DOHH2 (cell line): ENCODE results near the gene B4GALNT4.
"Not testable (repeated sequence)": the region's sequence is repeated elsewhere in the genome, so short reads cannot be mapped to it uniquely, and the experiment has no call there.

Experiments
- H3F3A ChIP-seq: fragments of 200-600 bp; sonication (generic), shearing (Covaris generic); 2 replicates; pipeline ENCODE4 v1.6.0; 2016; ENCODE audit warnings: antibody characterized with exemption, mild to moderate bottlenecking; ENCODE audit not compliant: control insufficient read depth, insufficient read depth
- H3K27ac ChIP-seq: fragments of 200-600 bp; sonication (generic); 2 replicates; pipeline ENCODE4 v1.5.1; 2014; ENCODE audit warnings: low read depth, mild to moderate bottlenecking, low read length, moderate library complexity
- H3K27me3 ChIP-seq: fragments of 200-600 bp; sonication (generic); 2 replicates; pipeline ENCODE4 v1.6.1; 2014; ENCODE audit warnings: mild to moderate bottlenecking, low read length, mixed read lengths; ENCODE audit not compliant: control insufficient read depth
- H3K36me3 ChIP-seq: fragments of 200-600 bp; sonication (generic); 2 replicates; pipeline ENCODE4 v1.6.1; 2014; ENCODE audit warnings: mild to moderate bottlenecking, low read length, moderate library complexity, mixed read lengths; ENCODE audit not compliant: control insufficient read depth
- H3K4me1 ChIP-seq: fragments of 200-600 bp; sonication (generic); 2 replicates; pipeline ENCODE4 v1.6.1; 2014; ENCODE audit warnings: mild to moderate bottlenecking, low read length, mixed read lengths; ENCODE audit not compliant: control insufficient read depth
- H3K4me2 ChIP-seq: fragments of 200-600 bp; sonication (generic); 2 replicates; pipeline ENCODE4 v1.6.0; 2014; ENCODE audit warnings: mild to moderate bottlenecking, low read length, moderate library complexity
- H3K4me3 ChIP-seq: fragments of 200-600 bp; sonication (generic); 2 replicates; pipeline ENCODE4 v1.5.1; 2014; ENCODE audit warnings: mild to moderate bottlenecking, low read length, mixed read lengths
- H3K79me2 ChIP-seq: fragments of 200-600 bp; sonication (generic); 2 replicates; pipeline ENCODE4 v1.6.1; 2014; ENCODE audit warnings: mild to moderate bottlenecking, low read length, mixed read lengths; ENCODE audit not compliant: control insufficient read depth
- H3K9me2 ChIP-seq: fragments of 200-600 bp; sonication (generic); replicated peaks from 2 replicates; pipeline ENCODE4 v1.6.1; 2014; ENCODE audit warnings: mild to moderate bottlenecking, low read length, mixed read lengths; ENCODE audit not compliant: control insufficient read depth
- H3K9me3 ChIP-seq: fragments of 200-600 bp; sonication (generic); 2 replicates; pipeline ENCODE4 v1.6.1; 2014; ENCODE audit warnings: antibody characterized with exemption, low read length, mixed read lengths; ENCODE audit not compliant: control insufficient read depth, insufficient read depth
- H4K20me1 ChIP-seq: fragments of 200-600 bp; sonication (generic); 2 replicates; pipeline ENCODE4 v1.6.0; 2014; ENCODE audit warnings: low read depth, mild to moderate bottlenecking, antibody characterized with exemption, low read length, moderate library complexity; ENCODE audit not compliant: control insufficient read depth, insufficient read depth
- EZH2phosphoT487 ChIP-seq: fragments of 200-600 bp; sonication (generic); IDR thresholded peaks from 2 replicates; pipeline ENCODE4 v1.6.1; 2017; ENCODE audit warnings: borderline replicate concordance, mild to moderate bottlenecking, antibody characterized with exemption, low read length, moderate library complexity, mixed read lengths
- TF ChIP-seq, protein P1 (sequence below): fragments of 200-600 bp; sonication (generic); IDR thresholded peaks from one replicate; pipeline ENCODE4 v1.5.1; 2014; ENCODE audit warnings: antibody characterized with exemption, mild to moderate bottlenecking, low read depth, low read length; ENCODE audit not compliant: poor library complexity, severe bottlenecking

Gene B4GALNT4

DNA sequence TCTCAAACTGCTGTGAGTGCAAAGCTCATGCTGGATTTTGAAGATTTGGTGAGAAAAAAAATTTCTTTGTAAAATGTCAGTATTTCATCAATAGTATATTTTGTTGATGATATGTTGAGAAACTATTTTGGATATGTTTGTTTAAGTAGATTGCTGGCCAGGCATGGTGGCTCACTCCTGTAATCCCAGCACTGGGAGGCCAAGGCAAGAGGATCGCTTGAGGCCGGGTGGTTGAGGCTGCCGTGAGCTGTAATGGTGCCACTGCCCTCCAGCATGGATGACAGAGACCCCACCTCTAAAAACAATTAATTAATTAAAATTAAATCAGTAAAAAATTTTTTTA is 41.7 kb upstream of the B4GALNT4 start:
- Histone ChIP-seq H3K27ac (peak overlapping the region; percentile 92), H3K9me2 (no peaks in the 10 kb centered on the region), H4K20me1 (no peaks in the 10 kb centered on the region), H3K79me2 (no peaks in the 10 kb centered on the region), H3K4me3 (peak overlapping the region; percentile 69), H3K27me3 (no peaks in the 10 kb centered on the region), H3K36me3 (no peaks in the 10 kb centered on the region), H3K9me3 (peaks cover 6% of the 10 kb centered on the region; the same call in 1 of the 2 replicates), H3F3A (peaks cover 26% of the 10 kb centered on the region), H3K4me2 (peak overlapping the region; percentile 92), H3K4me1 (peaks cover 63% of the 10 kb centered on the region)
- no peak for TF ChIP-seq EZH2phosphoT487
- TF ChIP-seq, protein P1, sequence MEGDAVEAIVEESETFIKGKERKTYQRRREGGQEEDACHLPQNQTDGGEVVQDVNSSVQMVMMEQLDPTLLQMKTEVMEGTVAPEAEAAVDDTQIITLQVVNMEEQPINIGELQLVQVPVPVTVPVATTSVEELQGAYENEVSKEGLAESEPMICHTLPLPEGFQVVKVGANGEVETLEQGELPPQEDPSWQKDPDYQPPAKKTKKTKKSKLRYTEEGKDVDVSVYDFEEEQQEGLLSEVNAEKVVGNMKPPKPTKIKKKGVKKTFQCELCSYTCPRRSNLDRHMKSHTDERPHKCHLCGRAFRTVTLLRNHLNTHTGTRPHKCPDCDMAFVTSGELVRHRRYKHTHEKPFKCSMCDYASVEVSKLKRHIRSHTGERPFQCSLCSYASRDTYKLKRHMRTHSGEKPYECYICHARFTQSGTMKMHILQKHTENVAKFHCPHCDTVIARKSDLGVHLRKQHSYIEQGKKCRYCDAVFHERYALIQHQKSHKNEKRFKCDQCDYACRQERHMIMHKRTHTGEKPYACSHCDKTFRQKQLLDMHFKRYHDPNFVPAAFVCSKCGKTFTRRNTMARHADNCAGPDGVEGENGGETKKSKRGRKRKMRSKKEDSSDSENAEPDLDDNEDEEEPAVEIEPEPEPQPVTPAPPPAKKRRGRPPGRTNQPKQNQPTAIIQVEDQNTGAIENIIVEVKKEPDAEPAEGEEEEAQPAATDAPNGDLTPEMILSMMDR, result no peak

DNA sequence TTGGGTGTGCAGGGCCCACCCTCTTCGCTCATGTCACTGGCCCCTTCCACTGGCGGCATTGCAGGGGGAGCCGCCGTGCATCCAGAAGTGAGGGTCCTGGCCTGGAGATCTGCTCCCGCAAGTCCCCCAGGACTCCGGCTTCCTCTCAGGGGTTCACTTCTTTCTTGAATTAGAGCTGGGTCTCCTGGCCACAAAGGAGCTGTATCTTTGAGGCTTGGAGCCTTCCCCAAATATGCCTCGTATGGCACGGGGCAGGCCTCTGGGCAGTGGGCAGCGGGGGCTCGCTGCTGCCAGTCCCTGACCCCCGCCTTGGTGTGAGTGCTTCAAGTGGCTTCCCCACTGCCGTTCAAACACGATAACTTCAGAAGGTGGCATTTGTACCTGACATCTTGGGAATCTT is 41.3 kb upstream of the B4GALNT4 start:
- no peaks in the 10 kb centered on the region for H3K79me2 ChIP-seq
- H4K20me1 ChIP-seq, result no peaks in the 10 kb centered on the region
- peaks cover 6% of the 10 kb centered on the region; the same call in 1 of the 2 replicates for H3K9me3 ChIP-seq
- no peaks in the 10 kb centered on the region for H3K9me2 ChIP-seq
- H3K27me3 ChIP-seq, result no peaks in the 10 kb centered on the region
- H3K4me1 ChIP-seq, result peaks cover 67% of the 10 kb centered on the region
- peak overlapping the region; percentile 73; the same call in 1 of the 2 replicates for H3K27ac ChIP-seq
- H3K4me3 ChIP-seq, result no peak overlapping the region
- no peak for TF ChIP-seq EZH2phosphoT487
- TF ChIP-seq, protein P1, result no peak
- 0 out of 2 replicates have a peak overlapping the region, but pooled peaks have one; percentile 2 for H3K4me2 ChIP-seq
- H3F3A ChIP-seq, result peaks cover 26% of the 10 kb centered on the region
- no peaks in the 10 kb centered on the region for H3K36me3 ChIP-seq

DNA sequence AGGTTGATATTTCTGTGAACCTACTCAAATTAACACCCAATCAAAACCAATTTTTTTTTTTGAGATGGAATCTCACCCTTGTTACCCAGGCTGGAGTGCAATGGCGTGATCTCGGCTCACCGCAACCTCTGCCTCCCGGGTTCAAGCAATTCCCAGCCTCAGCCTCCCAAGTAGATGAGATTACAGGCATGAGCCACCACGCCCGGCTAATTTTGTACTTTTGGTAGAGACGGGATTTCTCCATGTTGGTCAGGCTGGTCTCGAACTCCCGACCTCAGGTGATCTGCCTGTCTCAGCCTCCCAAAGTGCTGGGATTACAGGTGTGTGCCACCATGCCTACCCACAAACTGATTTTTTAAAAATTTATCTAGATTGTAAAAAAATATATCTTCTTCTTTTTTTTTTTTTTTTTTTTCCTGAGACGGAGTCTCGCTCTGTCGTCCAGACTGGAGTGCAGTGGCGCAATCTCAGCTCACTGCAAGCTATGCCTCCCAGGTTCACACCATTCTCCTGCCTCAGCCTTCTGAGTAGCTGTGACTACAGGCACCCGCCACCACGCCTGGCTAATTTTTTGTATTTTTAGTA is 40.7 kb upstream of the B4GALNT4 start:
- Histone ChIP-seq H3K4me2 (peak overlapping the region; percentile 49), H3K4me3 (peak overlapping the region; percentile 59), H3F3A (peaks cover 26% of the 10 kb centered on the region), H3K4me1 (peaks cover 64% of the 10 kb centered on the region), H3K27ac (peak overlapping the region; percentile 73)
- H3K79me2 ChIP-seq, H3K9me3 ChIP-seq, H4K20me1 ChIP-seq, H3K27me3 ChIP-seq, H3K36me3 ChIP-seq, H3K9me2 ChIP-seq: not testable (repeated sequence)

DNA sequence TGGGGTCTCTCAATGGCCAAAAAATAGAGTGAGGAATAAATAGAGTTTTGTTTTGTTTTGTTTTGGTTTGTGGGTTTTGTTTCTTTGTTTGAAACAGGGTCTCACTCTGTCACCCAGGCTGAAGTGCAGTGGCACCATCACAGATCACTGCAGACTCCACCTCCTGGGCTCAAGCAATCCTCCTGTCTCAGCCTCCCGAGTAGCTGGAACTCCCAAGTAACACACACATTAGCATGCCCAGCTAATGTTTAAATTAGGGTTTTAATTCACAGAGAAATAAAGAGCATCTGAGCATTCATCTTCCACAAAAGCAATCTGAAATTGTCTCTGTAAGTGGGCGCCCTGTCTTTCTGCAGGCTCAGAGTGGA is 39.4 kb upstream of the B4GALNT4 start:
- H3K4me3 ChIP-seq, result peak overlapping the region; percentile 59
- no peaks in the 10 kb centered on the region for H4K20me1 ChIP-seq
- H3K9me3 ChIP-seq, result peaks cover 6% of the 10 kb centered on the region; the same call in 1 of the 2 replicates
- no peak for TF ChIP-seq EZH2phosphoT487
- TF ChIP-seq, protein P1, result no peak
- no peaks in the 10 kb centered on the region for H3K27me3 ChIP-seq
- H3K36me3 ChIP-seq, result no peaks in the 10 kb centered on the region
- H3K27ac ChIP-seq, result peak overlapping the region; percentile 73
- peaks cover 26% of the 10 kb centered on the region for H3F3A ChIP-seq
- H3K4me2 ChIP-seq, result peak overlapping the region; percentile 49
- no peaks in the 10 kb centered on the region for H3K79me2 ChIP-seq
- peaks cover 52% of the 10 kb centered on the region for H3K4me1 ChIP-seq
- no peaks in the 10 kb centered on the region for H3K9me2 ChIP-seq
